Hepatocyte (in vitro differentiated cells): Measurements from ENCODE around the gene ELAC2. TPM values are rescaled to one million over a fixed set of nuclear protein-coding genes. Genes with fewer than 3 reads are reported as not detected.
"Not testable (repeated sequence)": the region's sequence is repeated elsewhere in the genome, so short reads cannot be mapped to it uniquely, and the experiment has no call there.

ENCODE experiments used
- DNase-seq: peaks from one replicate; pipeline ENCODE4 v3.0.0-alpha.2; 2016; ENCODE audit warnings: low spot score
- H2AFZ ChIP-seq: fragments of 200-600 bp; sonication (generic); 2 replicates; pipeline ENCODE4 v1.6.0; 2016; ENCODE audit warnings: antibody characterized with exemption, mild to moderate bottlenecking
- H3K27ac ChIP-seq: fragments of 200-600 bp; sonication (generic); 2 replicates; pipeline ENCODE4 v1.5.1; 2016; ENCODE audit warnings: mild to moderate bottlenecking
- H3K27me3 ChIP-seq: fragments of 200-600 bp; sonication (generic); 2 replicates; pipeline ENCODE4 v1.6.1; 2016
- H3K36me3 ChIP-seq: fragments of 200-600 bp; sonication (generic); replicated peaks from 2 replicates; pipeline ENCODE4 v1.5.1; 2016; ENCODE audit warnings: low read depth; ENCODE audit not compliant: insufficient read depth
- H3K4me1 ChIP-seq: fragments of 200-600 bp; sonication (generic); 2 replicates; pipeline ENCODE4 v1.5.1; 2016; ENCODE audit warnings: mild to moderate bottlenecking, moderate library complexity; ENCODE audit not compliant: insufficient read depth
- H3K4me2 ChIP-seq: fragments of 200-600 bp; sonication (generic); 2 replicates; pipeline ENCODE4 v1.6.0; 2016
- H3K4me3 ChIP-seq: fragments of 200-600 bp; sonication (generic); 2 replicates; pipeline ENCODE4 v1.5.1; 2016; ENCODE audit warnings: mild to moderate bottlenecking
- H3K79me2 ChIP-seq: fragments of 200-600 bp; sonication (generic); 2 replicates; pipeline ENCODE4 v1.6.0; 2017; ENCODE audit warnings: mild to moderate bottlenecking
- H3K9me2 ChIP-seq: fragments of 200-600 bp; sonication (generic); replicated peaks from 2 replicates; pipeline ENCODE4 v1.6.0; 2017; ENCODE audit warnings: mild to moderate bottlenecking; ENCODE audit not compliant: insufficient read depth
- H3K9me3 ChIP-seq: fragments of 200-600 bp; sonication (generic); 2 replicates; pipeline ENCODE4 v1.5.1; 2016; ENCODE audit warnings: low read depth, mild to moderate bottlenecking
- H4K20me1 ChIP-seq: fragments of 200-600 bp; sonication (generic); 2 replicates; pipeline ENCODE4 v1.6.0; 2016; ENCODE audit warnings: mild to moderate bottlenecking; ENCODE audit not compliant: insufficient read depth, poor library complexity, severe bottlenecking
- CTCF ChIP-seq: fragments of 200-600 bp; sonication (generic); IDR thresholded peaks from 2 replicates; pipeline ENCODE4 v1.5.1; 2016; ENCODE audit warnings: antibody characterized with exemption, mild to moderate bottlenecking; ENCODE audit not compliant: poor library complexity
- EZH2 ChIP-seq: fragments of 200-600 bp; sonication (generic); IDR thresholded peaks from 2 replicates; pipeline ENCODE4 v1.6.1; 2016; ENCODE audit warnings: antibody characterized with exemption, mild to moderate bottlenecking, borderline replicate concordance
- EZH2phosphoT487 ChIP-seq: fragments of 200-600 bp; sonication (generic); IDR thresholded peaks from one replicate; pipeline ENCODE4 v1.6.1; 2018; ENCODE audit warnings: antibody characterized with exemption, mild to moderate bottlenecking, low read depth, moderate library complexity; ENCODE audit not compliant: unreplicated experiment, severe bottlenecking
- WGBS: methylation state at CpG from one replicate; pipeline ENCODE4 v1.1.6; 2016; ENCODE audit warnings: low lambda C conversion rate; ENCODE audit errors: missing lambda C conversion rate; 5-methylcytosine and 5-hydroxymethylcytosine counted together
- polyA plus RNA-seq: library from polyadenylated mRNA; unstranded; fragments of >200 nt; fragmentation: Nextera tagmentation; extraction: Ambion mirVana; gene quantifications from 2 replicates; pipeline ENCODE4 v1.2.1, GENCODE V29; 2016
- total RNA-seq: library from RNA; depleted of rRNA; stranded (reverse); fragments of >200 nt; gene quantifications from 2 replicates; pipeline ENCODE4 v1.2.3, GENCODE V29; 2014

Gene ELAC2
- total and polyA plus RNA-seq, 2 experiments from 2014 or later = 39.6 to 45.6 TPM

- Histone ChIP-seq H3K27me3 (no peaks in the 10 kb centered on the region), H3K4me1 (no peaks in the 10 kb centered on the region), H3K9me2 (no peaks in the 10 kb centered on the region), H3K4me3 (no peak overlapping the region), H4K20me1 (no peaks in the 10 kb centered on the region), H3K4me2 (no peak overlapping the region), H3K27ac (no peak overlapping the region), H3K36me3 (no peaks in the 10 kb centered on the region), H2AFZ (no peak overlapping the region), H3K79me2 (no peaks in the 10 kb centered on the region), H3K9me3 (no peaks in the 10 kb centered on the region)
- TF ChIP-seq EZH2 (no peak), CTCF (no peak), EZH2phosphoT487 (no peak)
- WGBS = 95% methylated on average over 6 of the region's 6 CpGs
- no peak for DNase-seq
Measured at GRCh38 chr17:12982224-12982623, 35.6 kb downstream of the ELAC2 start.

- TF ChIP-seq EZH2 (no peak), EZH2phosphoT487 (no peak)
- Histone ChIP-seq H3K27ac (no peak overlapping the region), H3K27me3 (no peaks in the 10 kb centered on the region), H3K9me2 (no peaks in the 10 kb centered on the region), H3K4me1 (no peaks in the 10 kb centered on the region), H2AFZ (no peak overlapping the region), H3K79me2 (no peaks in the 10 kb centered on the region), H3K9me3 (no peaks in the 10 kb centered on the region), H3K4me3 (no peak overlapping the region), H4K20me1 (no peaks in the 10 kb centered on the region), H3K4me2 (no peak overlapping the region), H3K36me3 (no peaks in the 10 kb centered on the region)
- 92% methylated on average over 12 of the region's 12 CpGs for WGBS
- no peak for DNase-seq
Measured at GRCh38 chr17:12979826-12980500, 37.9 kb downstream of the ELAC2 start.

- no peak overlapping the region for H3K4me3 ChIP-seq
- 94% methylated on average over 5 of the region's 5 CpGs for whole genome bisulfite sequencing
- no peak overlapping the region for H3K4me2 ChIP-seq
- DNase-seq = no peak
- H2AFZ ChIP-seq = no peak overlapping the region
- H3K9me2 ChIP-seq = no peaks in the 10 kb centered on the region
- H4K20me1 ChIP-seq = no peaks in the 10 kb centered on the region
- no peaks in the 10 kb centered on the region for H3K36me3 ChIP-seq
- H3K27ac ChIP-seq = no peak overlapping the region
- no peaks in the 10 kb centered on the region for H3K27me3 ChIP-seq
- H3K4me1 ChIP-seq = peaks cover under 1% of the 10 kb centered on the region
- H3K9me3 ChIP-seq = no peaks in the 10 kb centered on the region
- no peaks in the 10 kb centered on the region for H3K79me2 ChIP-seq
- TF ChIP-seq EZH2 (no peak), CTCF (no peak), EZH2phosphoT487 (no peak)
Measured at GRCh38 chr17:12979246-12979645, 38.6 kb downstream of the ELAC2 start.

- H4K20me1 ChIP-seq, H3K9me2 ChIP-seq, H3K27me3 ChIP-seq, DNase-seq, H3K4me1 ChIP-seq, H3K36me3 ChIP-seq, H3K9me3 ChIP-seq, H3K4me3 ChIP-seq, H3K4me2 ChIP-seq, H3K79me2 ChIP-seq, H3K27ac ChIP-seq, H2AFZ ChIP-seq: not testable (repeated sequence)
- WGBS = 95% methylated on average over 6 of the region's 6 CpGs
Measured at GRCh38 chr17:12978787-12979186, 39.0 kb downstream of the ELAC2 start.
